Hematopoietic multipotent progenitor cell treated with erythropoietin and hydrocortisone succinate and interleukin-3 and kit ligand, for 6 days (in vitro differentiated cells): ENCODE data around the gene VANGL1.
"Not testable (repeated sequence)": the region's sequence is repeated elsewhere in the genome, so short reads cannot be mapped to it uniquely, and the experiment has no call there.

ENCODE experiments used
- DNase-seq: peaks from one replicate; pipeline ENCODE4 v3.0.0-alpha.2; 2015

VANGL1 gene

DNA sequence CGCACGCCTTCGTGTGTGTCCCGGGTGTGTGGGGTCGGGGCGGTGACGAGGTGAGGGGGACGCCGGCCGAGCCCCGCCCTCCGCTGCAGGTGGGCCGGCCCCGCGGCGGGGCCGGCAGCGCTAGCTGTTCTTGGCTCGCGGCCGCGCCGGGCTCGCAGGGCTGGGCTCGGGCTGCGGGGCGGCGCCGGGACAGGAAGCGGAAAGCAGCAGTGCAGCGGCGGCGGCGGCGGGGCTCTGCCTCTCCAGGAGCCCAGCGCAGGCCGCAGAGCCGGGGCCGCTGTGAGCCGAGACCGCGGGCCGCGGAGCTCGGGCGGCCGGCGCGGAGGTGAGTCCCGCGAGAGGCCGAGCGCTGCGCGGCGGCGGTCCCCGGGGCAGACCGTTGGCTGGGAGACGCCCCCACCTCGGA lies at the start of gene VANGL1:
Gene VANGL1 (plus strand): TSS at position 209 of the 406 bp plus-strand sequence. CDS start 9,444 bp downstream, outside the sequence.
- DNase-seq, result peak; percentile 88

DNA sequence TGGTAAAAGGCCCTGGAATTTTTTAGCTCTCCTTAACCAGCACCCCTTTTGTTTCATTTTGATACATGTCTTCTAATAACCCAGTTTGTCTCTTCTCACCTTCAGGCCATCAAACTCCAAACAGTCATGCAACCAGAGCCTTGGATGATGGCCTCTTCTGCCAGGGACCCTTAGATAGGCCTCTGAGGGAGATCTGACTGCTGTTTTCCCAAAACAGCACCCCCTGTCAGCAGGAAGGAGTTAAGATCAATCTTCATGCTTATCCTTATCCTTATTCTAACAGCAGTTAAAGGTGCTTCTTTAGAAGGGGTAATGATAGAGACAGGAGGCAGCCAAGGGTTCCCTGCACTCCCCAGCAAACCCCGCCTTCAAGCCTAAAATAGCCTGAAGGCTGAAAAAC lies 49.5 kb upstream of the VANGL1 start:
- no peak for DNase-seq

DNA sequence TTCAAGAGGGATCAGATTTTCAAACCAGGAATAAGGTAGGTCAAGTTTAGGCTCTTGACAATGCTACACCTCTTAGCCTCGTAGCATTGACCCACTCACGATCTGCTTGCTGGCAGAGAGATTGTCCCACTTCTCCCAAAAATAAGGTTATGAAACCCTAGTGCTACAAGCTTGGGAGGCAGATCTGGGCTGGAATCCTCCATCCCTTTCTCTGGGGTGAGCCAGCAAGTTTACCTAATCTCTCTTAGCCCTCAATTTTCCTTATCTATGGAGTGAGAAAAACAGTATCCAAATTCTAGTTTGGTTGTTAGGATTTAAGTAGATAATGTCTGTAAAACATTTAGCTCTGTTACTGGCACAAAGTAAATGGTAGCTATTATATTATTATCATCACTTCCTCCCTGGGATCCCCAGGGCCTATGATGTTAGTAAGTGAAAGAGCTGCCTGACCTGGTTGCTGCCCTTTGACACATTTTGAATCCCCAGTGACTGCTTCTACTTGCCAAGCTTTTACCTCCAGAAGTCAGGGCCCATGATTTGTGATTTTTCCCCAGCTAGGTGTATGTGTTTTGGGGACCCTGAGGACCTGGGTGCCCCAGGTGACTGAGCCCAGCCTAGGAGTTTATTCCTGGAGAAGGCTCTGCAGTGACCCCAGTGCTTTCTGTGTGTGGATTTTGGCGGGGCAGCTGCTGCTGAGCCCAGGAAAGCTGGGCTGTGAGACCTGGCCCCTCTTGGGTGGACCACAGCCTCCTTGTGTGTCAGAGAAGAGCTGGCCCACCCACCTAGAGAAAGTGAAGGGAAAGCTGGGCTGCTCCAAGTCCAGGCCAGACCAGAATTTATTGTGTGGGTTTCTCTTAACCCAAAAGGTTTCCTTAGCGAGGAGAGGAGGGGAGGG lies 48.2 kb upstream of the VANGL1 start:
- DNase-seq, result no peak

- DNase-seq, result no peak
Measured at GRCh38 chr1:115594600-115594999, 47.2 kb upstream of the VANGL1 start.

- peak; percentile 86 for DNase-seq
Measured at GRCh38 chr1:115595279-115596079, 46.3 kb upstream of the VANGL1 start.

DNA sequence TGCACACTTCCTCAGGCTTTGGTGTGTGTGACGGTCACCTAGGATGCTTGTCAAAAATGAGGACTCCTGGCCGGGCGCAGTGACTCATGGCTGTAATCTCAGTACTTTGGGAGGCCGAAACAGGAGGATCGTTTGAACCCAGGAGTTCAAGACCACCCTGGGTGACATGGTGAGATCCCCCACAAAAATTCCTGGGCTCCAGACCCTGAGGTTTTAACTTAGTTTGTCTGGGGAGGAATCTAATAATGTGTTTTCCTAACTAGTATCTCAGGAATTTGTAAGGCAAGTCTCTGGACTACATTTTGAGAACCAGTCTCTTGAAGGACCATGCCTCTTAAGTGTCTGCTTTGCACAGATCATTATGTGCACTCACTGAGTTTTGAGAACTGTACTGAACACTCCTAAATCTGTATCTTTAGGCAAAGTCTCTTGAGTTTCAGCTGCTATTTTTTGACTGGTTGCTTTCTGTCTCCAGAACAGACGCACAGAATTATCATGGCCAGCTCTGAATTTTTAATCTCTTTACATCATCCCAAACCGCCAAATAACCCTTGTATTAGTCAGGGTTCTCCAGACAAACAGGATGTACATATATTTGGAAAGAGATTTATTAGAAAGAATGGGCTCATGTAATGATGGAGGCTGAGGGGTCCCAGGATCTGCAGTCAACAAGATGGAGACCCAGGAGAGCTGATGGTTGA lies 45.5 kb upstream of the VANGL1 start:
- no peak for DNase-seq

DNA sequence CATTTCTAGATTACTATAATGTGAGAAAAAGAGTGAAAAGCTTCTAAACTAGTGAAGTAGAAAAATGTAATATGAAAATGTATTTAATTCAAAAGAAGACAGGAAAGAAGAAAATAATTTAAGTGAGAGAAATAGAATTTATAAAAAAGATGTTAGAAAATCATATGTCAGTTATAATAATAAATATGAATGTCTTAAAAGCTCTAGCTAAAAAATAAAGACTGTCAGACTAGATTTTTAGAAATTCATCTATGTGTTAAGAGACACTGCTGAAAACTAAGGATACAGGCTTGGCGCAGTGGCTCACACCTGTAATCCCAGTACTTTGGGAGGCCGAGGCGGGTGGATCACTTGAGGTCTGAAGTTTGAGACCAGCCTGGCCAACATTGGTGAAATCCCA lies 37.3 kb upstream of the VANGL1 start:
- DNase-seq, result no peak

GRCh38 chr1:115606305-115606704 lies 35.5 kb upstream of the VANGL1 start:
- DNase-seq, result no peak

GRCh38 chr1:115609021-115609420 lies 32.7 kb upstream of the VANGL1 start:
- DNase-seq, result no peak

GRCh38 chr1:115613767-115614166 lies 28.0 kb upstream of the VANGL1 start:
- no peak for DNase-seq

DNA sequence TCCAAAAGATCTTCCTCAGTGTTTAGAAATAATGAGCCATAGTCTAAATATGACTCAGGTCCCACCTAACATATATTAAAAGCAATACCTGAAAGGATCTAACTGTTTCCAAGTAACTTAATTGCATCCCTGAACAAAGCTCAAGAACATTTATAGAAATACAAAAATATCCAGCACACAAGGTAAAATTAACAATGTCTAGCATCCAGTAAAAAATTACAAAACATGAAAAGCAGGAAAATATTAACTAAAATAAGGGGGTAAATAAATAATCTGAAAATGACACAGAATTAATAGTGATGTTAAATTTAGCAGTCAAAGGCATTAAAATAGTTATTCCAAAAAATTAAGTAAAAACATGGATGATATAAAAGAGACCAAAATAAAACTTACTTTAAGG lies 21.3 kb upstream of the VANGL1 start:
- DNase-seq, result no peak

DNA sequence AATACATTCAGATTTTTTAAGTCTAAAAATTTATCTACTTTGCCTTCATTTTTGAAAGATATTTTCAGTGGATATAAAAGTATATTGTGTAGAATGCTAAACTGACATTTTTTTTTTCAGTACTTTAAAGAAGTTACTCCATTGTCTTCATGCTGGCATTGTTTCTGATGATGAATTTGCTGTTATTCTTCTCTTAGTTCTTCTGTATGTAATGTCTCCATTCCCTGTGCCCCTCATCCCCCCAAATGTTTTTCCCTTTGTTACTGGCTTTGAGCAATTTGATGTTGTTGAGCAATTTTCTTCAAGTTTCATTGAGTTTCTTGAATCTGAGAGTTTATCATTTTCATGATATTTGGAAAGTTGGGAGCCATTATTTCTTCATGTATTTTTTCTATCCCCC lies 20.8 kb upstream of the VANGL1 start:
- no peak for DNase-seq

- no peak for DNase-seq
Measured at GRCh38 chr1:115624859-115625258, 16.9 kb upstream of the VANGL1 start.

- DNase-seq, result no peak
Measured at GRCh38 chr1:115630342-115630741, 11.4 kb upstream of the VANGL1 start.

GRCh38 chr1:115632251-115633026 lies 9.3 kb upstream of the VANGL1 start:
- DNase-seq, result no peak

GRCh38 chr1:115633606-115634005 lies 8.2 kb upstream of the VANGL1 start:
- not testable (repeated sequence) for DNase-seq

DNA sequence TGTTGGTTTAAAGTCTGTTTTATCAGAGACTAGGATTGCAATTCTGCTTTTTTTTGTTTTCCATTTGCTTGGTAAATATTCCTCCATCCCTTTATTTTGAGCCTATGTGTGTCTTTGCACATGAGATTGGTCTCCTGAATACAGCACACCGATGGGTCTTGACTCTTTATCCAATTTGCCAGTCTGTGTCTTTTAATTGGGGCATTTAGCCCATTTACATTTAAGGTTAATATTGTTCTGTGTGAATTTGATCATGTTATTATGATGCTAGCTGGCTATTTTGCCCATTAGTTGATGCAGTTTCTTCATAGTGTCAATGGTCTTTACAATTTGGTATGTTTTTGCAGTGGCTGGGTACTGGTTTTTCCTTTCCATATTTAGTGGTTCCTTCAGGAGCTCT lies 4.5 kb upstream of the VANGL1 start:
- DNase-seq, result not testable (repeated sequence)

DNA sequence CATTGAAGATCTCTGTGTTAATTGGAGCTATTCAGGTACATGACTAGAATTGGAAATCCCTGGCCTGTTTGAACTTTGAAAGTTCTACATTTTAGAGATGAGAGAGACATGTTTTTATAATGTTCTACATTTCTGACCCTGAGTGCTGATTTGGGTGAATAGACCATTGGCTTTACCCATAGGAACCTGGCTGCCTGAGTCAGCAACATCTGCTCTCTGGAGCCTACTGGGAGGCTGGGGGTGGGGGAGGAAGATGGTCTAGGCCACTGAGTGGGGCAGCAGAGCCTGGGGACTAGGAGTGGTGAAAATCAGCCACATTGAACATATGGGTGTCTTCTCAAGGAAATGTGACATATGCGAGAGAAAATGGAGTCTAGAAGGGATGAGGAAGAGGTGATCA lies 1.4 kb upstream of the VANGL1 start:
- no peak for DNase-seq

DNA sequence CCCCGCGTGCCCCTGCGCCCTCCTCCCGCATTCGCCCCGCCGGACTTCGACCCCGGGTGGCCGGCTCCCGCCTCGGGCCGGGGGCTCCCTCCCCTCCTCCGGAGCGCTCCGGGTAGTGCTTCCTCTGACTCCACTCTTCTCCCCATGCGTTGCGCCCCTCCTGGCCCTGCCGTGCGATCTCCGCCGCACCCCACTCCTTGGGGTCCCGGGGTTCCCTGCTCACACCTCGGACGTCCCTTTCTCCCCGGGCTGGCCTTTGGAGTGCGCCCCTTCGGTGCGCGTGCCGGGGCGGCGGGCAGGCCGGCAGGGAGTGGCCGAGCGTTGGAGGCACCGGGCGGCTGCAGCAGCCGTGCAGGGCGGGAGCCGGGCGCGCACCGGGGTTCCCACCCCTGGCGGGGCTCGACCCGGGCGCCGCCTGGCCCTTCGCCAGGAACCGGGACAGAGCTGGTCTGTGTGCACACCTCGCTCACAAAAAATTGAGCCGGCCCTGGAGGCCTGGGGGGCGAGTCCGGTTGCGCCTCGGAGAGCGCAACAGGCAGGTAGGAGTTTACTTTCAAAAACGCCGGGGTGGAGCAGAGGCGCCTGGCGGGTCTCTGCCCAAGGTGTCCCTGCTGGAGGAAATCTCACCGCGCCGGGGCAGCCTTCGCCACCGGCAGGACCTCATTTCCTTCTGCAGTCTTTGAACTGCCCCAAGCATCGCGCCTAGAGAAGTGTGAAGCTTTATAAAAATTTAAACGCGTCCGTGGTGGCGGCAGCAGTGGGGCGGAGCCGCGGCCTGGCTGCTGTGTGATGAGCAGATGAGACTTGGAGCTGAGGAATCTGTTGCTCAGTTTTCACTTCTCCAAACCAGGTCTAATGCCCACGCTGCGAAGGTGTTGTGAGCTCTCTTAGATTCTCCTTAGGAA lies 650 bp downstream of the VANGL1 start:
- peak; percentile 67 for DNase-seq

GRCh38 chr1:115643225-115643624 lies 1.5 kb downstream of the VANGL1 start:
- DNase-seq, result no peak

DNA sequence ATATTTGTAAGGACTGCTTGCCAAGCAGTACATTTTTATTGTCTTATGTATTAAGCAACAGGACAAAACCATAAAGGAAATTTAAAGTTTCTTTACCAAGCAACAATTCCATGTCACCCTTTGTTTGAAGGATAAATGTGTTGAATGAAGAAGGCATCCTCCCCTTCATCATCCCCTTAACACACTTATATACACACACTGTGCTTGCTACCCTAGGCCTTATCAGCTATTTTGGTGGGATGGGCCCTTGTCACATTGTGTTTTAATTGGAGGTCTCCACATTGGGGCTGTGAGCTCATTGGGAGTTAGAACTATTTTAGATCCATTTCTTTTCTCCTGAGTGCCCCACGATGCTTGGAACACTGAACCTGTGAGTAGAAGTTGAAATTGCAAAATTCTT lies 1.9 kb downstream of the VANGL1 start:
- DNase-seq, result peak; percentile 58
